ENCODE measurements around the gene JPT2. TPM values are rescaled to one million over a fixed set of nuclear protein-coding genes. Genes with fewer than 3 reads are reported as not detected.

The JPT2 gene
- total RNA-seq, 1 donor from 2014 or later: 48.7 TPM

DNA sequence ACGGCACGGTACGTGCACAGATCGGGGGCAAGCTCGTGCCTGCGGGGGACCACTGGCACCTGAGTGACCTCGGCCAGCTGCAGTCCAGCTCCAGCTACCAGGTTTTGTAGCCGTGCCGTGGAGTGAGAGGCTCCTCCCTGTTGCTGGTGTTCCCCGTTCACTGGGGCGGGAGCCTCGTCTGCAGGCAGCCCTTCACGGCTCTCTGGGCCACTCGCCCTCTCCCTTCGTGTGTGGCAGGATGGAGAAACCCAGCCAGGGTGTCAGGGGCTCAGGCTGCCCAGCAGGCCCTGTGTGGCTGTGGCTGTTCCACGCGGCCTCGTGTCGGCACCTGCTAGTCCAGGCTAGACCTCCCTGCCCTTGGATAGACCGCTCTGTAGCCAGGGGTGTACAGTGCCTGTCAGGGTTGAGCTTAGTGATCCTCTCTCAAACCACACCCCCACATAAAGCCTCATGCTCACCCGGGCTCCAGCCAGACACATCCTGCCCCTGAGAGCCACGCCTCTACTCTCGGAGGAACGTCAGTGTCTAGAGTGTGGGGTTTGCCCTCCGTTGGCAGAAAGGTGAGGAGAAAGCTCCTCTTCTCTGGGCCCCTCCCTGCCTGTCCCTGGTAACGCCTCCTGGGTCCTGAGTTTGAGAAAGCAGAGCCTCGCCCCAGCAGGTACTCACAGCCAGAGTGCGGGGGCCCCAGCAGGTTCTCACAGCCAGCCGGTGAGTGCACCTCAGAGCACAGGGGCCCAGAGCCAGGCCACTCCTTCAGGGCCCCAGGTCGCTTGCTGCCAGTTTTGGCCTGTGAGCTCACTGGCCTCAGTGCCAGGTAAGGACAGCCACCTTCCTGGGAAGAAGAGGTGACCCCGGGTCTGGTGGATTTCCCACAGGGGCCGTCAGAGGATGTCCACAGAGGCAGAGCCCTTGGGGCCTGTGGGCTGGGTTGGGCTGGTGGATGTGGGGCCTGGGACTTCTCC, 65.6 kb downstream of the JPT2 start:
- H3K27ac Mint-ChIP-seq: no peak overlapping the region
- CTCF ChIA-PET: no interaction called here
- peaks cover 49% of the 10 kb centered on the region for H3K36me3 Mint-ChIP-seq (ENCODE audit: low read depth)
- no peak for DNase-seq
- intact Hi-C loops (cut with micrococcal nuclease): no loop called here
- no peaks in the 10 kb centered on the region for H3K9me3 Mint-ChIP-seq
- TF ChIP-seq, protein P1, sequence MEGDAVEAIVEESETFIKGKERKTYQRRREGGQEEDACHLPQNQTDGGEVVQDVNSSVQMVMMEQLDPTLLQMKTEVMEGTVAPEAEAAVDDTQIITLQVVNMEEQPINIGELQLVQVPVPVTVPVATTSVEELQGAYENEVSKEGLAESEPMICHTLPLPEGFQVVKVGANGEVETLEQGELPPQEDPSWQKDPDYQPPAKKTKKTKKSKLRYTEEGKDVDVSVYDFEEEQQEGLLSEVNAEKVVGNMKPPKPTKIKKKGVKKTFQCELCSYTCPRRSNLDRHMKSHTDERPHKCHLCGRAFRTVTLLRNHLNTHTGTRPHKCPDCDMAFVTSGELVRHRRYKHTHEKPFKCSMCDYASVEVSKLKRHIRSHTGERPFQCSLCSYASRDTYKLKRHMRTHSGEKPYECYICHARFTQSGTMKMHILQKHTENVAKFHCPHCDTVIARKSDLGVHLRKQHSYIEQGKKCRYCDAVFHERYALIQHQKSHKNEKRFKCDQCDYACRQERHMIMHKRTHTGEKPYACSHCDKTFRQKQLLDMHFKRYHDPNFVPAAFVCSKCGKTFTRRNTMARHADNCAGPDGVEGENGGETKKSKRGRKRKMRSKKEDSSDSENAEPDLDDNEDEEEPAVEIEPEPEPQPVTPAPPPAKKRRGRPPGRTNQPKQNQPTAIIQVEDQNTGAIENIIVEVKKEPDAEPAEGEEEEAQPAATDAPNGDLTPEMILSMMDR (IDR thresholded peaks at IDR 0.05): no peak
- H3K27me3 Mint-ChIP-seq: no peaks in the 10 kb centered on the region
- H3K4me1 Mint-ChIP-seq: no peaks in the 10 kb centered on the region
- H3K4me3 Mint-ChIP-seq: no peak overlapping the region
- POLR2A ChIA-PET: no interaction called here
- ATAC-seq (ENCODE audit: low read depth): no peak

DNA sequence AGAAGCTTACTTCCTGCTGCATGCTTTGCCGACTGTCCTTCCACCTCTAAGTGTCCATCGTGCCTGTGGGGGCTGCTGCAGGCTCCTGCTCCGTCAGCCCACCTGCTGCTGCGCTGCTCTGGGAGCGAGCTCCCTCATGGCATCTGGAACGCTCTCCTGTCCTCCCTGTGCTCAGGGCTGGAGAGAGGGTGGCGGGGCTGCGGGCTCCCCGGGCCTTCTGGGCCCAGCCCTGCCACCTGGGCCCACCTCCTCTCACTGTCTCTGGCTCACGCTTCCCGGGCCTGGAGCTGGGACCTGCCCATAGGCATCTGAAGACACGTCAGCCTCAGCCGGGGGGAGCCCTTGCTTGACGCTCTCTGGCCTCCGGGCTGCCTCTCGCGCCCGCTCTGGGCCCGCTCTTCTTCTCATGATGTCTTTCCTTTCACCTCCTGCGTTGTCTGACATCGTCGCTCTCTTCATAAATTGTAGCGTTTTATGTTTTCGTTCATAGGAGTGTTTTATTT, 66.3 kb downstream of the JPT2 start:
- Mint-ChIP-seq H3K4me3 (no peak overlapping the region), H3K4me1 (no peaks in the 10 kb centered on the region), H3K27me3 (no peaks in the 10 kb centered on the region), H3K9me3 (no peaks in the 10 kb centered on the region), H3K27ac (no peak overlapping the region), H3K36me3 (ENCODE audit: low read depth) (peaks cover 57% of the 10 kb centered on the region)
- no peak for ATAC-seq (ENCODE audit: low read depth)
- TF ChIP-seq, protein P1 (IDR thresholded peaks at IDR 0.05): no peak
- POLR2A ChIA-PET: no interaction called here
- no peak for DNase-seq
- intact Hi-C loops (cut with micrococcal nuclease): no loop called here
- CTCF ChIA-PET: no interaction called here

DNA sequence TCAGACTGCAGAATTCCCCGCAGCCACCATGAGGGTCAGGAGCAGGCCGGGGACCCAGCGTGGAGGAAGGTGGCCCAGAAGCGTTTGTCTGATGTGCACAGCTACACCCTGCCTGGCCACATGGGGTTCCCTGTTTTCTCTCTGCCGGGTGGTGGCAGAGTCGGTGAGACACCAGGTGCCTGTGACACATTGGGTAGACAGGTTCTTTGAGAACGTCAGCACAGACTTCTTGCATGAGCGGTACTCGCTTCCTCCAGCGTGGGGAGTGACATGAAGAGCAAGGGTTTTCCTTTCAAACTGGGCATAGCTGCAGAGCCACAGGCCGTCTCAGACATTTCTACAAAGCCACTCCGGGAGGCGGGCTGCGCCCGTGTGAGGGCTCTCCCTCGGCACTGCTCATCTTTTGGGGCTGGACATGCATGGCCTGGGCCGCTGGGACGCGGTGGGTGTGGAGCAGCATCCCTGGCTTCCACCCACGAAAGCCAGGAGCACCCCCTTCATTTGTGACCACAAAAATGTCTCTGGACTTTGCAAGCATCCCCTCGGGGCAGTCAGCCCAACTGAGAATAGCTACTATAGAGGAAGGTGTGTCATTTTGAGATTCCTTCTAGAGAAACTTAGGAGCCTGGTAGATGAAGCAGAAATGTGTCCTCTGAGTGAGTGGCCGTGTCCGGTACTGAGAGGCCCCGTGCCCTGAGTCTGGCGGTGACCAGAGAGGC, 67.3 kb downstream of the JPT2 start:
- no peak overlapping the region for H3K27ac Mint-ChIP-seq
- no peak overlapping the region for H3K4me3 Mint-ChIP-seq
- no peaks in the 10 kb centered on the region for H3K4me1 Mint-ChIP-seq
- TF ChIP-seq, protein P1 (IDR thresholded peaks at IDR 0.05): no peak
- intact Hi-C loops (cut with micrococcal nuclease): no loop called here
- H3K27me3 Mint-ChIP-seq: no peaks in the 10 kb centered on the region
- ChIA-PET POLR2A (no interaction called here), CTCF (no interaction called here)
- H3K9me3 Mint-ChIP-seq: no peaks in the 10 kb centered on the region
- no peak for DNase-seq
- no peak for ATAC-seq (ENCODE audit: low read depth)
- peaks cover 62% of the 10 kb centered on the region for H3K36me3 Mint-ChIP-seq (ENCODE audit: low read depth)

DNA sequence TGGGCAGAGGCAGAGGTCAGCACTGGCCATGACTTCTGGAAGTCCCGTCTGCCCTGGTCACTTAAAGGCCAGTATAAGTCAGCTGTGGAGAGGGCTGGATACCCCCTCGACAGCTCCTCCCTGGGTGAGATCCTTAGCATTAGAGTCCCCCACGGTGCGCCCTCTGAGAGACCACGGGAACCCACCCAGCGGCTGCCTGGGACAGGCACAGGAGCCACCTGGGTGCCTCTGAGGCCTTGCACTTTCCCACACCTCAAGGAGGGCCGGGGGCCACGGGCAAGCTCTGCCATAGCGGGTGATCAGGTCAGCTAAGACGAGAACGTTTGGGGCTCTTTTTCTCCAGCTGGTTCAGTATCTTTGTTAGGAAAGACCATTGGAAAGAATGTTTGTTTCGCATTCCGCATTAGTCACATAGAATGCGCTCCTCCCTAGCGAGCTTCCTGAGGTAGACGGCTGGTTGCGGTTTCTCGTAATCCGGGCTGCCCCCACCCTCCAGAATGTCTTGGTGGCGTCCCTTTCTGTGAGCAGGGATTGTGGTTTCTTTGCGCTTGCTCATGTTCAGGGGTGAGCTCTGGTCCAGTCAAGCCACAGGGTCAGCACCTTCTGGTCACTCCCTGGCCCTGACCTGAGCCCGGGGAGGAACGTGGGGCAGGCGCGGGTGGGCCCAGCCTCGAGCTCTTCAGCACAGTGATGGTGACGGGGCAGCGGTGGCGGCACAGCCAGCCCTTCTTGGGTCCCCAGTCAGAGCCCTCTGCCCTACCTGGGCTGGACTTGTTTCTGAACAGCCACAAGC, 68.0 kb downstream of the JPT2 start:
- no peak overlapping the region for H3K27ac Mint-ChIP-seq
- H3K4me1 Mint-ChIP-seq: no peaks in the 10 kb centered on the region
- H3K27me3 Mint-ChIP-seq: no peaks in the 10 kb centered on the region
- H3K9me3 Mint-ChIP-seq: no peaks in the 10 kb centered on the region
- TF ChIP-seq, protein P1 (IDR thresholded peaks at IDR 0.05): no peak
- CTCF ChIA-PET: no interaction called here
- POLR2A ChIA-PET: no interaction called here
- H3K36me3 Mint-ChIP-seq (ENCODE audit: low read depth): peaks cover 64% of the 10 kb centered on the region
- ATAC-seq (ENCODE audit: low read depth): no peak
- intact Hi-C loops (cut with micrococcal nuclease): no loop called here
- no peak overlapping the region for H3K4me3 Mint-ChIP-seq
- no peak for DNase-seq
